WTC11 (cell line): ENCODE measurements around the gene ARHGAP6.

ENCODE experiments used
- ATF6 ChIP-seq: sonication (generic); formaldehyde crosslinking; IDR thresholded peaks from 2 replicates; pipeline ENCODE4 v1.8.1; 2023; ENCODE audit warnings: mild to moderate bottlenecking, missing genetic modification reagents
- CREM ChIP-seq: sonication (generic); formaldehyde crosslinking; IDR thresholded peaks from 2 replicates; pipeline ENCODE4 v1.8.1; 2022; ENCODE audit warnings: mild to moderate bottlenecking, missing genetic modification reagents, moderate library complexity
- CTCF ChIP-seq: fragments of 200-600 bp; IDR thresholded peaks from 2 replicates; pipeline ENCODE4 v1.8.0; 2022; ENCODE audit warnings: antibody characterized with exemption
- ETV6 ChIP-seq: sonication (generic); formaldehyde crosslinking; IDR thresholded peaks from 2 replicates; pipeline ENCODE4 v1.8.1; 2022; ENCODE audit warnings: mild to moderate bottlenecking, missing genetic modification reagents
- IRF1 ChIP-seq: sonication (generic); formaldehyde crosslinking; IDR thresholded peaks from 2 replicates; pipeline ENCODE4 v1.8.0; 2023; ENCODE audit warnings: missing genetic modification reagents
- KAT7 ChIP-seq: sonication (generic); formaldehyde crosslinking; IDR thresholded peaks from 2 replicates; pipeline ENCODE4 v1.8.1; 2023; ENCODE audit warnings: missing genetic modification reagents, mild to moderate bottlenecking, borderline replicate concordance
- MAX ChIP-seq: sonication (generic); formaldehyde crosslinking; IDR thresholded peaks from 2 replicates; pipeline ENCODE4 v1.8.0; 2022; ENCODE audit warnings: mild to moderate bottlenecking, missing genetic modification reagents
- NFATC4 ChIP-seq: fragments of 250-450 bp; sonication (Bioruptor Pico); IDR thresholded peaks from 2 replicates; pipeline ENCODE4 v1.9.0; 2021; ENCODE audit warnings: mild to moderate bottlenecking
- SMAD3 ChIP-seq: sonication (generic); formaldehyde crosslinking; IDR thresholded peaks from 2 replicates; pipeline ENCODE4 v1.8.0; 2022; ENCODE audit warnings: missing genetic modification reagents, mild to moderate bottlenecking, borderline replicate concordance

GRCh38 chrX:11430271-11430670 lies 235.4 kb downstream of the ARHGAP6 start:
- TF ChIP-seq CTCF: no peak
- no peak for TF ChIP-seq ETV6 (CRISPR knock-in tag)
- no peak for TF ChIP-seq IRF1 (CRISPR knock-in tag)
- TF ChIP-seq ATF6 (CRISPR knock-in tag): no peak
- TF ChIP-seq NFATC4 (CRISPR knock-in tag): no peak
- no peak for TF ChIP-seq CREM
- no peak for TF ChIP-seq KAT7 (CRISPR knock-in tag)
- TF ChIP-seq MAX (CRISPR knock-in tag): no peak
- no peak for TF ChIP-seq SMAD3 (CRISPR knock-in tag)
